Ovary (tissue), 9 donors: ENCODE results near the gene PCDH1. TPM values are rescaled to one million over a fixed set of nuclear protein-coding genes. Genes with fewer than 3 reads are reported as not detected.

Source experiments
- DNase-seq, 5 donors: peaks; one replicate each; pipeline ENCODE4 v3.0.0-alpha.2; 2019 to 2020
- H3K27ac ChIP-seq, 2 donors: fragments of 200-600 bp; one replicate each; pipeline versions ENCODE4 v1.5.1 to v1.8.0; 2019 to 2022
- H3K27me3 ChIP-seq: fragments of 200-600 bp; one replicate; pipeline ENCODE4 v1.8.0; 2022
- H3K36me3 ChIP-seq: fragments of 200-600 bp; sonication (generic); one replicate; pipeline ENCODE4 v1.5.1; 2019
- H3K4me1 ChIP-seq: one replicate; pipeline ENCODE4 v1.8.1; 2013; ENCODE audit warnings: mild to moderate bottlenecking, moderate library complexity; ENCODE audit not compliant: insufficient read depth
- H3K4me3 ChIP-seq: fragments of 200-600 bp; sonication (generic); one replicate; pipeline ENCODE4 v1.5.1; 2017
- H3K9me3 ChIP-seq, 2 donors: fragments of 200-600 bp in 1 of 2; sonication (generic) in 1 of 2; one replicate each; pipeline versions ENCODE4 v1.5.1 to v1.8.1; 2013 to 2019; ENCODE audit warnings: mild to moderate bottlenecking in 1 of 2, moderate library complexity in 1 of 2
- CTCF ChIP-seq, 3 donors: fragments of 450-650 bp in 2 of 3; fragments of 200-600 bp in 1 of 3; IDR thresholded peaks; one replicate each; pipeline versions ENCODE4 v1.5.1 to v1.8.0; 2016 to 2022; ENCODE audit warnings: antibody characterized with exemption in 3 of 3, mild to moderate bottlenecking in 1 of 3
- EP300 ChIP-seq: sonication (generic); formaldehyde crosslinking; IDR thresholded peaks from one replicate; pipeline ENCODE4 v1.6.1; 2017; ENCODE audit warnings: antibody characterized with exemption
- POLR2A ChIP-seq: fragments of 450-650 bp; IDR thresholded peaks from one replicate; pipeline ENCODE4 v1.6.1; 2017; ENCODE audit warnings: antibody characterized with exemption, mild to moderate bottlenecking, moderate library complexity
- WGBS, 3 donors: extraction: QIAGEN DNeasy Blood & Tissue Kit in 1 of 3; methylation state at CpG; one replicate each; pipeline versions ENCODE4 v1.1.5 to v1.1.7; 2013 to 2017; 5-methylcytosine and 5-hydroxymethylcytosine counted together
- intact Hi-C, 4 donors: fragments of 100-400 bp; cut with DNase I; formaldehyde crosslinking; loops; one replicate each; pipeline versions ENCODE4 v1.11.0 to v1.15.1; 2022 to 2023
- polyA plus RNA-seq, 2 donors: library from polyadenylated mRNA; stranded (reverse); fragments of 200-250 nt in 1 of 2; fragments of 350-450 nt in 1 of 2; fragmentation: Illumina TruSeq in 1 of 2; extraction: RNeasy Lipid Tissue Mini Kit (QIAGEN cat#74804) in 1 of 2; gene quantifications; one replicate each; pipeline ENCODE4 v1.2.3, GENCODE V29; 2013 to 2014
- total RNA-seq, 7 donors: library from RNA; depleted of rRNA in 2 of 7; stranded (reverse); fragments of >200 nt in 2 of 7; fragmentation: NEBNext Ultra II Directional in 3 of 7; extraction: Animal tissue kit (Norgen Biotek cat#: 25700) in 3 of 7; gene quantifications; one replicate each; pipeline versions ENCODE4 v1.1.0 to v1.2.4, GENCODE V29; 2016 to 2023
- donor health status: DM: no; HTN: no; CAD: no; lungs with moderate emphysema.
- donor health status: DM: no; HTN: no; CAD: no.
- donor health status: Bipolar disorder and iron deficiency.
- donor health status: DM: yes; HTN: yes; CAD: no.
- donor health status: DM: no; HTN: no; CAD: no.
- donor health status: DM: yes; HTN: yes; CAD: no.

PCDH1 gene
- total and polyA plus RNA-seq, 9 donors = 3.2 to 13.8 (median 7.0) TPM

GRCh38 chr5:141906517-141906916, 28.3 kb upstream of the PCDH1 start:
- Histone ChIP-seq H3K27ac (no peak overlapping the region), H3K4me3 (no peak overlapping the region), H3K27me3 (no peaks in the 10 kb centered on the region), H3K4me1 (no peaks in the 10 kb centered on the region), H3K36me3 (no peaks in the 10 kb centered on the region), H3K9me3 (no peaks in the 10 kb centered on the region)
- intact Hi-C loops = no loop called here
- TF ChIP-seq EP300 (no peak), CTCF (IDR thresholded peaks at IDR 0.05) (no peak), POLR2A (no peak)
- no peak for DNase-seq
- 0 to 93% (median 40%) methylated on average over 1 of the region's 1 CpG for WGBS, 3 donors

- H3K9me3 ChIP-seq = no peaks in the 10 kb centered on the region
- no peaks in the 10 kb centered on the region for H3K27me3 ChIP-seq
- H3K36me3 ChIP-seq = no peaks in the 10 kb centered on the region
- no peak overlapping the region for H3K27ac ChIP-seq
- TF ChIP-seq CTCF (IDR thresholded peaks at IDR 0.05) (no peak), EP300 (no peak), POLR2A (no peak)
- H3K4me1 ChIP-seq = no peaks in the 10 kb centered on the region
- intact Hi-C loops = no loop called here
- no peak overlapping the region for H3K4me3 ChIP-seq
- WGBS, 3 donors = 41 to 58% (median 52%) methylated on average over 5 of the region's 5 CpGs
- DNase-seq = no peak
Measured at GRCh38 chr5:141904551-141904950, 26.3 kb upstream of the PCDH1 start.

- WGBS, 3 donors = 74 to 82% (median 75%) methylated on average over 4 of the region's 4 CpGs
- Histone ChIP-seq H3K36me3 (no peaks in the 10 kb centered on the region), H3K9me3 (no peaks in the 10 kb centered on the region), H3K27me3 (no peaks in the 10 kb centered on the region), H3K4me3 (no peak overlapping the region), H3K27ac (no peak overlapping the region), H3K4me1 (no peaks in the 10 kb centered on the region)
- no peak for DNase-seq
- no peak for TF ChIP-seq EP300
- no peak for TF ChIP-seq CTCF (IDR thresholded peaks at IDR 0.05)
- TF ChIP-seq POLR2A = no peak
- intact Hi-C loops = no loop called here
Measured at GRCh38 chr5:141903261-141903660, 25.1 kb upstream of the PCDH1 start.

- Histone ChIP-seq H3K27ac (no peak overlapping the region), H3K36me3 (no peaks in the 10 kb centered on the region), H3K27me3 (no peaks in the 10 kb centered on the region), H3K9me3 (no peaks in the 10 kb centered on the region), H3K4me3 (no peak overlapping the region), H3K4me1 (no peaks in the 10 kb centered on the region)
- TF ChIP-seq CTCF (IDR thresholded peaks at IDR 0.05) = no peak
- TF ChIP-seq POLR2A = no peak
- no peak for TF ChIP-seq EP300
- DNase-seq = no peak
- 14 to 19% (median 15%) methylated on average over 5 of the region's 5 CpGs for WGBS, 3 donors
- intact Hi-C loops = no loop called here
Measured at GRCh38 chr5:141902015-141902814, 24.0 kb upstream of the PCDH1 start.
